ENCODE data around the gene WDR90.

GRCh38 chr16:640614-641013 lies 8.6 kb upstream of the WDR90 start:
- TF ChIP-seq CTCF (IDR thresholded peaks at IDR 0.05) (no peak), POLR2A (IDR thresholded peaks at IDR 0.05; ENCODE audit: low read depth) (no peak), POLR2AphosphoS5 (IDR thresholded peaks at IDR 0.05) (no peak), EP300 (IDR thresholded peaks at IDR 0.05) (no peak)

Data from esophagus muscularis mucosa (tissue), 4 donors.